Mesendoderm (in vitro differentiated cells): ENCODE data around the gene COL19A1.
A peak's percentile ranks its signal among the peaks of the same experiment; 100 is the strongest.

ENCODE experiments used
- DNase-seq: peaks from one replicate; pipeline ENCODE4 v3.0.0; 2013
- H2AK5ac ChIP-seq: 2 replicates; pipeline ENCODE4 v1.6.1; 2013; ENCODE audit warnings: low read length, inconsistent platforms
- H2BK120ac ChIP-seq: 2 replicates; pipeline ENCODE4 v1.6.1; 2013; ENCODE audit warnings: low read depth, mild to moderate bottlenecking, low read length, moderate library complexity, mixed read lengths
- H2BK15ac ChIP-seq: replicated peaks from 2 replicates; pipeline ENCODE4 v1.6.1; 2013; ENCODE audit warnings: low read depth, mild to moderate bottlenecking, moderate library complexity
- H2BK5ac ChIP-seq: 2 replicates; pipeline ENCODE4 v1.6.1; 2013; ENCODE audit warnings: low read length, inconsistent platforms
- H3K18ac ChIP-seq: 2 replicates; pipeline ENCODE4 v1.6.1; 2013; ENCODE audit warnings: mild to moderate bottlenecking, low read length, mixed read lengths
- H3K23ac ChIP-seq: one replicate; pipeline ENCODE4 v1.6.1; 2013; ENCODE audit warnings: low read length
- H3K27ac ChIP-seq: 2 replicates; pipeline ENCODE4 v1.5.1; 2013; ENCODE audit warnings: low read depth, mild to moderate bottlenecking, inconsistent platforms, low read length, moderate library complexity
- H3K27me3 ChIP-seq: 2 replicates; pipeline ENCODE4 v1.6.1; 2013; ENCODE audit warnings: low read length, control low read depth, mild to moderate bottlenecking, inconsistent platforms; ENCODE audit not compliant: insufficient read depth, poor library complexity
- H3K36me3 ChIP-seq: 2 replicates; pipeline ENCODE4 v1.6.1; 2013; ENCODE audit warnings: low read length, inconsistent platforms; ENCODE audit not compliant: control insufficient read depth, insufficient read depth
- H3K4ac ChIP-seq: one replicate; pipeline ENCODE4 v1.6.1; 2013; ENCODE audit warnings: low read depth, mild to moderate bottlenecking, low read length, moderate library complexity
- H3K4me1 ChIP-seq: 2 replicates; pipeline ENCODE4 v1.6.1; 2013; ENCODE audit warnings: low read depth, low read length, inconsistent platforms; ENCODE audit not compliant: control insufficient read depth
- H3K4me2 ChIP-seq: 2 replicates; pipeline ENCODE4 v1.6.1; 2013; ENCODE audit warnings: low read length
- H3K4me3 ChIP-seq: 2 replicates; pipeline ENCODE4 v1.5.1; 2013; ENCODE audit warnings: mild to moderate bottlenecking, low read length
- H3K56ac ChIP-seq: one replicate; pipeline ENCODE4 v1.6.1; 2013; ENCODE audit warnings: low read length
- H3K79me1 ChIP-seq: 2 replicates; pipeline ENCODE4 v1.6.1; 2013; ENCODE audit warnings: low read length, inconsistent platforms
- H3K79me2 ChIP-seq: 2 replicates; pipeline ENCODE4 v1.6.1; 2013; ENCODE audit warnings: mild to moderate bottlenecking, low read length; ENCODE audit not compliant: control insufficient read depth, insufficient read depth
- H3K9ac ChIP-seq: 2 replicates; pipeline ENCODE4 v1.6.1; 2013; ENCODE audit warnings: low read length, inconsistent platforms
- H4K5ac ChIP-seq: one replicate; pipeline ENCODE4 v1.6.1; 2013; ENCODE audit warnings: low read length
- H4K8ac ChIP-seq: one replicate; pipeline ENCODE4 v1.6.1; 2013; ENCODE audit warnings: low read depth, mild to moderate bottlenecking, control low read depth, low read length, moderate library complexity
- WGBS: extraction: QIAGEN DNeasy Blood & Tissue Kit; methylation state at CpG from one replicate; pipeline ENCODE4 v1.1.7; 2013; ENCODE audit warnings: low lambda C conversion rate, missing lambda C conversion rate; ENCODE audit not compliant: insufficient coverage; ENCODE audit errors: extremely low coverage; 5-methylcytosine and 5-hydroxymethylcytosine counted together

COL19A1 gene

GRCh38 chr6:69880601-69881000 is 14.2 kb downstream of the COL19A1 start:
- WGBS = no CpG with 5 or more reads among the region's 3 CpGs

GRCh38 chr6:69881322-69882151 is 15.2 kb downstream of the COL19A1 start:
- H3K27me3 ChIP-seq = no peaks in the 10 kb centered on the region
- no peak overlapping the region for H3K4me3 ChIP-seq
- H3K9ac ChIP-seq = no peak overlapping the region
- no peak overlapping the region for H2BK120ac ChIP-seq
- no peak overlapping the region for H3K27ac ChIP-seq
- WGBS = no CpG with 5 or more reads among the region's 10 CpGs
- H3K4me2 ChIP-seq = no peak overlapping the region
- H4K8ac ChIP-seq = no peak overlapping the region
- DNase-seq = no peak
- H3K79me2 ChIP-seq = no peaks in the 10 kb centered on the region
- no peaks in the 10 kb centered on the region for H3K36me3 ChIP-seq
- H3K56ac ChIP-seq = no peak overlapping the region
- H3K23ac ChIP-seq = no peak overlapping the region
- no peaks in the 10 kb centered on the region for H3K79me1 ChIP-seq
- no peak overlapping the region for H2BK15ac ChIP-seq
- H3K4me1 ChIP-seq = no peaks in the 10 kb centered on the region
- H3K4ac ChIP-seq = no peak overlapping the region
- no peak overlapping the region for H2AK5ac ChIP-seq
- no peak overlapping the region for H3K18ac ChIP-seq
- no peak overlapping the region for H4K5ac ChIP-seq
- no peak overlapping the region for H2BK5ac ChIP-seq

More at GRCh38 chr6:69880601-69881000, 14.2 kb downstream of the COL19A1 start:
- H3K27me3 ChIP-seq = no peaks in the 10 kb centered on the region
- H2BK5ac ChIP-seq = no peak overlapping the region
- H3K56ac ChIP-seq = no peak overlapping the region
- H3K4me3 ChIP-seq = no peak overlapping the region
- H3K79me2 ChIP-seq = no peaks in the 10 kb centered on the region
- H2AK5ac ChIP-seq = no peak overlapping the region
- no peak overlapping the region for H2BK15ac ChIP-seq
- no peak overlapping the region for H2BK120ac ChIP-seq
- no peak overlapping the region for H3K27ac ChIP-seq
- H3K9ac ChIP-seq = no peak overlapping the region
- no peaks in the 10 kb centered on the region for H3K4me1 ChIP-seq
- H3K4ac ChIP-seq = no peak overlapping the region
- H3K79me1 ChIP-seq = no peaks in the 10 kb centered on the region
- no peak overlapping the region for H4K5ac ChIP-seq
- no peaks in the 10 kb centered on the region for H3K36me3 ChIP-seq
- no peak for DNase-seq
- H3K4me2 ChIP-seq = no peak overlapping the region
- H4K8ac ChIP-seq = no peak overlapping the region
- H3K18ac ChIP-seq = no peak overlapping the region
- H3K23ac ChIP-seq = no peak overlapping the region

- Histone ChIP-seq H3K27me3 (no peaks in the 10 kb centered on the region), H2AK5ac (no peak overlapping the region), H3K23ac (no peak overlapping the region), H3K9ac (no peak overlapping the region), H3K18ac (no peak overlapping the region), H3K56ac (no peak overlapping the region), H4K8ac (no peak overlapping the region), H3K4me2 (no peak overlapping the region), H3K4ac (no peak overlapping the region), H2BK15ac (no peak overlapping the region), H3K79me2 (no peaks in the 10 kb centered on the region), H3K79me1 (no peaks in the 10 kb centered on the region), H2BK5ac (no peak overlapping the region), H3K4me3 (no peak overlapping the region), H4K5ac (no peak overlapping the region), H3K4me1 (no peaks in the 10 kb centered on the region), H3K27ac (no peak overlapping the region), H2BK120ac (no peak overlapping the region), H3K36me3 (no peaks in the 10 kb centered on the region)
- no CpG with 5 or more reads among the region's 4 CpGs for WGBS
- no peak for DNase-seq
Observed at GRCh38 chr6:69883551-69883950, 17.2 kb downstream of the COL19A1 start.

GRCh38 chr6:69884231-69884630 is 17.9 kb downstream of the COL19A1 start:
- Histone ChIP-seq H2BK5ac (no peak overlapping the region), H3K4me3 (no peak overlapping the region), H3K4ac (no peak overlapping the region), H4K8ac (no peak overlapping the region), H4K5ac (no peak overlapping the region), H3K18ac (no peak overlapping the region), H2BK120ac (no peak overlapping the region), H3K79me2 (no peaks in the 10 kb centered on the region), H3K27me3 (no peaks in the 10 kb centered on the region), H2BK15ac (no peak overlapping the region), H3K56ac (no peak overlapping the region), H3K4me1 (no peaks in the 10 kb centered on the region), H2AK5ac (no peak overlapping the region), H3K4me2 (no peak overlapping the region), H3K23ac (no peak overlapping the region), H3K36me3 (no peaks in the 10 kb centered on the region), H3K79me1 (no peaks in the 10 kb centered on the region), H3K9ac (no peak overlapping the region), H3K27ac (no peak overlapping the region)
- DNase-seq = peak; percentile 49
- WGBS = no CpG with 5 or more reads among the region's 2 CpGs

GRCh38 chr6:69887026-69887425 is 20.7 kb downstream of the COL19A1 start:
- Histone ChIP-seq H3K4me3 (no peak overlapping the region), H3K79me2 (no peaks in the 10 kb centered on the region), H2BK5ac (no peak overlapping the region), H2AK5ac (no peak overlapping the region), H3K27me3 (no peaks in the 10 kb centered on the region), H4K8ac (no peak overlapping the region), H3K4ac (no peak overlapping the region), H3K36me3 (no peaks in the 10 kb centered on the region), H3K56ac (no peak overlapping the region), H3K79me1 (no peaks in the 10 kb centered on the region), H3K4me1 (no peaks in the 10 kb centered on the region), H4K5ac (no peak overlapping the region), H3K4me2 (no peak overlapping the region), H3K23ac (no peak overlapping the region), H3K27ac (no peak overlapping the region), H3K9ac (no peak overlapping the region), H2BK15ac (peak overlapping the region; percentile 46), H2BK120ac (no peak overlapping the region), H3K18ac (no peak overlapping the region)
- no CpG with 5 or more reads among the region's 1 CpG for WGBS
- DNase-seq = no peak
